Keratinocyte (primary cell): ENCODE measurements around the gene ADRB1. TPM values are rescaled to one million over a fixed set of nuclear protein-coding genes. Genes with fewer than 3 reads are reported as not detected.

ENCODE experiments used
- DNase-seq: peaks from one replicate; pipeline ENCODE4 v3.0.0-alpha.2; 2011; ENCODE audit warnings: low read depth, missing footprints, low spot score
- FAIRE-seq: peaks from 2 replicates; lab custom pipeline; 2011; peaks lifted over from hg19 to GRCh38; lab: Jason Lieb, UNC
- H2AFZ ChIP-seq: 2 replicates; pipeline ENCODE4 v1.6.0; 2012; ENCODE audit warnings: low read length, control low read depth, inconsistent platforms; ENCODE audit not compliant: control insufficient read depth
- H3K27ac ChIP-seq: 2 replicates; pipeline ENCODE4 v1.5.1; 2011; ENCODE audit warnings: low read length; ENCODE audit not compliant: control insufficient read depth, insufficient read depth
- H3K27me3 ChIP-seq: 3 replicates; pipeline ENCODE4 v1.6.0; 2011; ENCODE audit warnings: low read length; ENCODE audit not compliant: control insufficient read depth, insufficient read depth; ENCODE audit errors: extremely low read depth
- H3K36me3 ChIP-seq, 2 experiments: 2 replicates in 1 of 2; 3 replicates in 1 of 2; pipeline ENCODE4 v1.5.1; 2011; ENCODE audit warnings: low read length in 2 of 2, mild to moderate bottlenecking in 1 of 2; ENCODE audit not compliant: control insufficient read depth in 2 of 2, insufficient read depth in 2 of 2; ENCODE audit errors: extremely low read depth in 1 of 2
- H3K4me1 ChIP-seq: 3 replicates; pipeline ENCODE4 v1.5.1; 2011; ENCODE audit warnings: low read length; ENCODE audit not compliant: control insufficient read depth, insufficient read depth; ENCODE audit errors: extremely low read depth
- H3K4me2 ChIP-seq: 3 replicates; pipeline ENCODE4 v1.6.0; 2011; ENCODE audit warnings: low read depth, low read length; ENCODE audit not compliant: control insufficient read depth, insufficient read depth; ENCODE audit errors: extremely low read depth
- H3K4me3 ChIP-seq, 3 experiments: fragments of 200-600 bp in 1 of 3; sonication (generic) in 1 of 3; 2 replicates in 2 of 3; 3 replicates in 1 of 3; pipeline ENCODE4 v1.5.1; 2011 to 2016; ENCODE audit warnings: low read length in 3 of 3, mild to moderate bottlenecking in 3 of 3, control low read depth in 2 of 3, inconsistent platforms in 1 of 3, low read depth in 1 of 3, mixed read lengths in 1 of 3, mixed run types in 1 of 3, moderate library complexity in 1 of 3; ENCODE audit not compliant: control insufficient read depth in 2 of 3, insufficient read depth in 2 of 3; ENCODE audit errors: extremely low read depth in 1 of 3
- H3K79me2 ChIP-seq: 2 replicates; pipeline ENCODE4 v1.6.0; 2012; ENCODE audit warnings: low read length; ENCODE audit not compliant: control insufficient read depth, insufficient read depth
- H3K9ac ChIP-seq: 3 replicates; pipeline ENCODE4 v1.6.0; 2011; ENCODE audit warnings: low read length; ENCODE audit not compliant: control insufficient read depth, insufficient read depth; ENCODE audit errors: extremely low read depth
- H3K9me1 ChIP-seq: 3 replicates; pipeline ENCODE4 v1.6.0; 2011; ENCODE audit warnings: low read length; ENCODE audit not compliant: control insufficient read depth, insufficient read depth; ENCODE audit errors: extremely low read depth
- H3K9me3 ChIP-seq: 2 replicates; pipeline ENCODE4 v1.5.1; 2012; ENCODE audit warnings: low read depth, low read length; ENCODE audit not compliant: control insufficient read depth
- H4K20me1 ChIP-seq: 3 replicates; pipeline ENCODE4 v1.6.0; 2011; ENCODE audit warnings: low read length; ENCODE audit not compliant: control insufficient read depth, insufficient read depth; ENCODE audit errors: extremely low read depth
- EZH2 ChIP-seq: IDR thresholded peaks from one replicate; pipeline ENCODE4 v1.6.1; 2012; ENCODE audit warnings: inconsistent platforms, mild to moderate bottlenecking, low read length, moderate library complexity
- dilution Hi-C: fragments of 300-500 bp; cut with MboI; formaldehyde crosslinking; loops from one replicate; pipeline ENCODE4 v1.7.0; 2020; ENCODE audit warnings: low sequenced_read_pairs; ENCODE audit not compliant: extremely low pct_ligation_motif_present
- polyA plus RNA-seq, 5 experiments: library from polyadenylated mRNA; depleted of rRNA in 3 of 5; stranded (reverse) in 3 of 5; stranded (forward) in 1 of 5; unstranded in 1 of 5; fragments of >200 nt; gene quantifications; 1 replicate in 1 of 5; 2 replicates in 3 of 5; 3 replicates in 1 of 5; pipeline versions ENCODE4 v1.2.1 to v1.2.3, GENCODE V29; 2011 to 2012; ENCODE audit warnings: missing spikeins in 2 of 5, low read depth in 1 of 5, low replicate concordance in 1 of 5
- TF ChIP-seq, protein P1 (sequence below), 3 experiments: IDR thresholded peaks in 1 of 3; conservative IDR thresholded peaks in 1 of 3; optimal IDR thresholded peaks in 1 of 3; 2 replicates in 2 of 3; 3 replicates in 1 of 3; pipeline versions ENCODE3 to v1.5.1; 2011; ENCODE audit warnings: low read length in 3 of 3, mild to moderate bottlenecking in 3 of 3, moderate library complexity in 2 of 3, control low read depth in 1 of 3, inconsistent platforms in 1 of 3; ENCODE audit not compliant: insufficient read depth in 2 of 3; ENCODE audit errors: extremely low read depth in 1 of 3

ADRB1 gene
- polyA plus RNA-seq, 1 donor (not counting 4 experiments of a cell fraction or from before 2014, with no cell fraction given), result 0.05 TPM

DNA sequence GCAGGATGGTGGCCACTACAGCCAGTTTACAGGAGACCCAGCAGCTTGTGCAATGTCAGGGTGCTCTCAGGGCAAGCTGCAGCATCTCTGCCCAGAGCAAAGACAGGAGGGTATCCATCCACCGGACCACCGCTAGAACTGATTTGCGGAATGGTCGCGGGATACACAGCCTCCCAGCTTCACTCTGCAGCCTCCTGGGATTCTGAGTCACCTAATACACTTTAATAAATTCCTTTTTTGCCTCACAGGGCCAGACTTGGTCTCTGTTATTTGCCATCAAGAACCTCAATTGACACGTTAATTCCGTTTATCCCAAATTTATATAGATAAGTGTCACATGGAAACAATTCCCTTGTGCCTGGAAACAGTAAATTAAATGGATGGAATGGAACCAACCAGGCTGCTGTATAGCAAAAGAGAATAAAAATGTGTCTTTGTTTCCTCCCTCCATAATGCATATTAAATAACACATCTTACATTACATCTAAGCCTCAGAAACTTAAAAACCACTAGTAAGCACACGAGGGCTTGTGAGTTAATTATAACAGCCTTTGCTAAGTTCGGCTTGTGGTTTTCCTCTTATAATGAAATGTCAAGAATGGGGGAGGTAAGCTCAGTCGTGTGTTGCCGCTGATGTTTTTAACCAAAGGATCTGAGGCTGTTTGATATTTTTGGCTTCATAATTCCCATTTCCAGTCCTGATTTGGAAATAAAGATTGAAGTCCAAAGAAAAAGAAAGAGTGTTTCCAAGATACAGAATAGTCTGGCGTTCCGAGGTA lies 52.1 kb downstream of the ADRB1 start:
- Histone ChIP-seq H3K4me3 (no peak overlapping the region), H3K4me1 (no peaks in the 10 kb centered on the region), H3K9me1 (no peaks in the 10 kb centered on the region), H3K9ac (no peak overlapping the region), H3K79me2 (no peaks in the 10 kb centered on the region), H3K36me3 (no peaks in the 10 kb centered on the region), H3K4me2 (no peak overlapping the region), H3K9me3 (no peaks in the 10 kb centered on the region), H4K20me1 (no peaks in the 10 kb centered on the region), H3K27me3 (peaks cover 18% of the 10 kb centered on the region), H3K27ac (no peak overlapping the region), H2AFZ (no peak overlapping the region)
- DNase-seq (no peak), FAIRE-seq (no peak)
- no peak for TF ChIP-seq EZH2
- TF ChIP-seq, protein P1, sequence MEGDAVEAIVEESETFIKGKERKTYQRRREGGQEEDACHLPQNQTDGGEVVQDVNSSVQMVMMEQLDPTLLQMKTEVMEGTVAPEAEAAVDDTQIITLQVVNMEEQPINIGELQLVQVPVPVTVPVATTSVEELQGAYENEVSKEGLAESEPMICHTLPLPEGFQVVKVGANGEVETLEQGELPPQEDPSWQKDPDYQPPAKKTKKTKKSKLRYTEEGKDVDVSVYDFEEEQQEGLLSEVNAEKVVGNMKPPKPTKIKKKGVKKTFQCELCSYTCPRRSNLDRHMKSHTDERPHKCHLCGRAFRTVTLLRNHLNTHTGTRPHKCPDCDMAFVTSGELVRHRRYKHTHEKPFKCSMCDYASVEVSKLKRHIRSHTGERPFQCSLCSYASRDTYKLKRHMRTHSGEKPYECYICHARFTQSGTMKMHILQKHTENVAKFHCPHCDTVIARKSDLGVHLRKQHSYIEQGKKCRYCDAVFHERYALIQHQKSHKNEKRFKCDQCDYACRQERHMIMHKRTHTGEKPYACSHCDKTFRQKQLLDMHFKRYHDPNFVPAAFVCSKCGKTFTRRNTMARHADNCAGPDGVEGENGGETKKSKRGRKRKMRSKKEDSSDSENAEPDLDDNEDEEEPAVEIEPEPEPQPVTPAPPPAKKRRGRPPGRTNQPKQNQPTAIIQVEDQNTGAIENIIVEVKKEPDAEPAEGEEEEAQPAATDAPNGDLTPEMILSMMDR (optimal IDR thresholded peaks at IDR 0.05 in 1 of 3, IDR thresholded peaks at IDR 0.05 in 1 of 3, conservative IDR thresholded peaks at IDR 0.05 in 1 of 3; ENCODE audit: extremely low read depth in 1 of 3, insufficient read depth in 2 of 3, low read length in 3 of 3), result no peak
- dilution Hi-C loops, result no loop called here

Other genes with a start within 250 kb of the ADRB1 start
- 4.3 to 6.5 TPM (median 4.8 TPM) in 3 replicates for gene DCLRE1A, start 189.8 kb upstream of the ADRB1 start, polyA plus RNA-seq
- 6.0 to 7.5 TPM (median 6.2 TPM) in 3 replicates for gene NHLRC2, start 189.2 kb upstream of the ADRB1 start, polyA plus RNA-seq
- gene CCDC186, start 130.3 kb downstream of the ADRB1 start, polyA plus RNA-seq, result 6.5 to 13.0 TPM (median 8.0 TPM) in 3 replicates
- 0.33 to 0.56 TPM (median 0.48 TPM) in 3 replicates for gene TDRD1, start 135.5 kb downstream of the ADRB1 start, polyA plus RNA-seq
- 0.35 to 0.49 TPM (median 0.41 TPM) in 3 replicates for gene VWA2, start 195.4 kb downstream of the ADRB1 start, polyA plus RNA-seq